Prostate gland (tissue), 2 donors: ENCODE results near the gene WDR53.

Experiments used
- POLR2AphosphoS5 ChIP-seq: sonication (generic); formaldehyde crosslinking; IDR thresholded peaks from one replicate; pipeline ENCODE4 v1.6.1; 2017; ENCODE audit warnings: antibody characterized with exemption
- TF ChIP-seq, protein P1 (sequence below), 4 experiments: fragments of 200-600 bp in 2 of 4; fragments of 450-650 bp in 2 of 4; sonication (generic) in 2 of 4; IDR thresholded peaks; 1 replicate in 3 of 4; 2 replicates in 1 of 4; pipeline ENCODE4 v1.5.1; 2016 to 2019; ENCODE audit warnings: antibody characterized with exemption in 4 of 4, mild to moderate bottlenecking in 2 of 4, moderate library complexity in 2 of 4

DNA sequence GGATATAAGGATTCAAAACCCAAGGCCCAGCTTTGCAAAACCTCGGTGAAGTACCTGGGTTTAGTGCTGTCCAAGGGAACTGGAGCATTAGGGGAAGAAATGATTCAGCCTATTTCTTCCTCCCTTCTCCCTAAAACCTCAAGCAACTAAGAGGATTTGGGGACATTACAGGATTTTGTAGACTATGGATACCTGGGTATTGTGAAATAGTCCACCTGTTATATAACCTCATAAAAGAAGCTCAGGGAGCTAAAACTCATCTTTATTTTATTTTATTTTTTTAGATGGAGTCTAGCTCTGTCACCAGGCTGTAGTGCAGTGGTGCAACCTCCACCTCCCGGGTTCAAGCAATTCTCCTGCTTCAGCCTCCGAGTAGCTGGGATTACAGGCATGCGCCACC lies 44.5 kb downstream of the WDR53 start:
- TF ChIP-seq, protein P1, sequence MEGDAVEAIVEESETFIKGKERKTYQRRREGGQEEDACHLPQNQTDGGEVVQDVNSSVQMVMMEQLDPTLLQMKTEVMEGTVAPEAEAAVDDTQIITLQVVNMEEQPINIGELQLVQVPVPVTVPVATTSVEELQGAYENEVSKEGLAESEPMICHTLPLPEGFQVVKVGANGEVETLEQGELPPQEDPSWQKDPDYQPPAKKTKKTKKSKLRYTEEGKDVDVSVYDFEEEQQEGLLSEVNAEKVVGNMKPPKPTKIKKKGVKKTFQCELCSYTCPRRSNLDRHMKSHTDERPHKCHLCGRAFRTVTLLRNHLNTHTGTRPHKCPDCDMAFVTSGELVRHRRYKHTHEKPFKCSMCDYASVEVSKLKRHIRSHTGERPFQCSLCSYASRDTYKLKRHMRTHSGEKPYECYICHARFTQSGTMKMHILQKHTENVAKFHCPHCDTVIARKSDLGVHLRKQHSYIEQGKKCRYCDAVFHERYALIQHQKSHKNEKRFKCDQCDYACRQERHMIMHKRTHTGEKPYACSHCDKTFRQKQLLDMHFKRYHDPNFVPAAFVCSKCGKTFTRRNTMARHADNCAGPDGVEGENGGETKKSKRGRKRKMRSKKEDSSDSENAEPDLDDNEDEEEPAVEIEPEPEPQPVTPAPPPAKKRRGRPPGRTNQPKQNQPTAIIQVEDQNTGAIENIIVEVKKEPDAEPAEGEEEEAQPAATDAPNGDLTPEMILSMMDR (IDR thresholded peaks at IDR 0.05), result no peak
- TF ChIP-seq POLR2AphosphoS5, result no peak
